Gastroesophageal sphincter (tissue), 3 donors: Measurements from ENCODE around the gene MYO18B.

Experiments used
- EP300 ChIP-seq: sonication (generic); formaldehyde crosslinking; IDR thresholded peaks from one replicate; pipeline ENCODE4 v1.6.1; 2017; ENCODE audit warnings: antibody characterized with exemption, mild to moderate bottlenecking
- POLR2A ChIP-seq, 2 donors: fragments of 450-650 bp; IDR thresholded peaks; one replicate each; pipeline ENCODE4 v1.6.1; 2017; ENCODE audit warnings: antibody characterized with exemption in 2 of 2, mild to moderate bottlenecking in 2 of 2, moderate library complexity in 1 of 2
- TF ChIP-seq, protein P1 (sequence below), 4 experiments: fragments of 200-600 bp in 2 of 4; fragments of 450-650 bp in 2 of 4; sonication (generic) in 1 of 4; IDR thresholded peaks; one replicate each; pipeline ENCODE4 v1.5.1; 2017 to 2019; ENCODE audit warnings: antibody characterized with exemption in 4 of 4, mild to moderate bottlenecking in 2 of 4, moderate library complexity in 2 of 4

GRCh38 chr22:25783856-25784255 is 41.9 kb downstream of the MYO18B start:
- TF ChIP-seq, protein P1, sequence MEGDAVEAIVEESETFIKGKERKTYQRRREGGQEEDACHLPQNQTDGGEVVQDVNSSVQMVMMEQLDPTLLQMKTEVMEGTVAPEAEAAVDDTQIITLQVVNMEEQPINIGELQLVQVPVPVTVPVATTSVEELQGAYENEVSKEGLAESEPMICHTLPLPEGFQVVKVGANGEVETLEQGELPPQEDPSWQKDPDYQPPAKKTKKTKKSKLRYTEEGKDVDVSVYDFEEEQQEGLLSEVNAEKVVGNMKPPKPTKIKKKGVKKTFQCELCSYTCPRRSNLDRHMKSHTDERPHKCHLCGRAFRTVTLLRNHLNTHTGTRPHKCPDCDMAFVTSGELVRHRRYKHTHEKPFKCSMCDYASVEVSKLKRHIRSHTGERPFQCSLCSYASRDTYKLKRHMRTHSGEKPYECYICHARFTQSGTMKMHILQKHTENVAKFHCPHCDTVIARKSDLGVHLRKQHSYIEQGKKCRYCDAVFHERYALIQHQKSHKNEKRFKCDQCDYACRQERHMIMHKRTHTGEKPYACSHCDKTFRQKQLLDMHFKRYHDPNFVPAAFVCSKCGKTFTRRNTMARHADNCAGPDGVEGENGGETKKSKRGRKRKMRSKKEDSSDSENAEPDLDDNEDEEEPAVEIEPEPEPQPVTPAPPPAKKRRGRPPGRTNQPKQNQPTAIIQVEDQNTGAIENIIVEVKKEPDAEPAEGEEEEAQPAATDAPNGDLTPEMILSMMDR (IDR thresholded peaks at IDR 0.05) = no peak
- TF ChIP-seq EP300 = no peak
- TF ChIP-seq POLR2A (IDR thresholded peaks at IDR 0.05) = no peak
